ENCODE results near the gene SBF1. TPM values are rescaled to one million over a fixed set of nuclear protein-coding genes. Genes with fewer than 3 reads are reported as not detected.

The SBF1 gene
- total RNA-seq, 1 experiment from 2014 or later: 82.1 TPM

DNA sequence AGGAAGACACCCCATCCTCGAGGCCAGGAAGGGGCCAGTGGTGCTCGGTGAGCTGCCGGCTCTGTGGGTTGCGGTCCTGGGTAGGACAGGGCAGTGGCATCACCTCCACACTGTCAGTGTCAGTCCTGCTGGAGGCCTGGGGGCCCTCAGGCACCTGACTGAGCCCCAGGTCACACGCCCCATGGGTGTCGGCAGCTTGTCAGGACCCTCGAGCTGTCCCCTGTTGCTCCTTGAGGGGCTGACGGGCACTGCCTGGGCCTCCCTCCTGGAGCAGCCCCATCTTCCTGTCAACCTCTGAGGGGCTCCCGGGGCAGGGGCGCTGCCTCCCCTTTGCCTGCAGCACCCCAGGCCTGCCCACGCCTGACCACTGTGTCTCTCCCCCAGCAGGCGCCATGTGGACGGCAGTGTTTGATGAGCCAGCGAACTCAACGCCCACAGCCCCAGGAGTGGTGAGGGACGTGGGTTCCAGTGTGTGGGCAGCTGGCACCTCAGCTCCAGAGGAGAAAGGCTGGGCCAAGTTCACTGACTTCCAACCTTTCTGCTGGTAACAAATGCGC is 35.4 kb downstream of the SBF1 start:
- no peaks in the 10 kb centered on the region for H3K9me3 Mint-ChIP-seq (ENCODE audit: unreplicated experiment)
- no peak for DNase-seq (ENCODE audit: unreplicated experiment)
- H3K4me3 Mint-ChIP-seq (ENCODE audit: unreplicated experiment): no peak overlapping the region
- TF ChIP-seq, protein P1, sequence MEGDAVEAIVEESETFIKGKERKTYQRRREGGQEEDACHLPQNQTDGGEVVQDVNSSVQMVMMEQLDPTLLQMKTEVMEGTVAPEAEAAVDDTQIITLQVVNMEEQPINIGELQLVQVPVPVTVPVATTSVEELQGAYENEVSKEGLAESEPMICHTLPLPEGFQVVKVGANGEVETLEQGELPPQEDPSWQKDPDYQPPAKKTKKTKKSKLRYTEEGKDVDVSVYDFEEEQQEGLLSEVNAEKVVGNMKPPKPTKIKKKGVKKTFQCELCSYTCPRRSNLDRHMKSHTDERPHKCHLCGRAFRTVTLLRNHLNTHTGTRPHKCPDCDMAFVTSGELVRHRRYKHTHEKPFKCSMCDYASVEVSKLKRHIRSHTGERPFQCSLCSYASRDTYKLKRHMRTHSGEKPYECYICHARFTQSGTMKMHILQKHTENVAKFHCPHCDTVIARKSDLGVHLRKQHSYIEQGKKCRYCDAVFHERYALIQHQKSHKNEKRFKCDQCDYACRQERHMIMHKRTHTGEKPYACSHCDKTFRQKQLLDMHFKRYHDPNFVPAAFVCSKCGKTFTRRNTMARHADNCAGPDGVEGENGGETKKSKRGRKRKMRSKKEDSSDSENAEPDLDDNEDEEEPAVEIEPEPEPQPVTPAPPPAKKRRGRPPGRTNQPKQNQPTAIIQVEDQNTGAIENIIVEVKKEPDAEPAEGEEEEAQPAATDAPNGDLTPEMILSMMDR (IDR thresholded peaks at IDR 0.05; ENCODE audit: unreplicated experiment): no peak
- H3K27me3 Mint-ChIP-seq (ENCODE audit: insufficient read depth, unreplicated experiment): no peaks in the 10 kb centered on the region
- POLR2A ChIA-PET: no interaction called here
- peaks cover 65% of the 10 kb centered on the region for H3K36me3 Mint-ChIP-seq (ENCODE audit: insufficient read depth, unreplicated experiment)
- intact Hi-C loops (cut with micrococcal nuclease): no loop called here
- H3K4me1 Mint-ChIP-seq (ENCODE audit: insufficient read depth, unreplicated experiment): no peaks in the 10 kb centered on the region
- CTCF ChIA-PET: interaction anchor here (0.7 to 1.1 kb wide), 2 partner anchors 30 to 171 kb away, joined by 3 read pairs; no protein-coding TSS in a partner anchor
- H3K27ac Mint-ChIP-seq (ENCODE audit: low read depth, unreplicated experiment): no peak overlapping the region
- BruUV-seq (replicated peaks): no TSS peak

DNA sequence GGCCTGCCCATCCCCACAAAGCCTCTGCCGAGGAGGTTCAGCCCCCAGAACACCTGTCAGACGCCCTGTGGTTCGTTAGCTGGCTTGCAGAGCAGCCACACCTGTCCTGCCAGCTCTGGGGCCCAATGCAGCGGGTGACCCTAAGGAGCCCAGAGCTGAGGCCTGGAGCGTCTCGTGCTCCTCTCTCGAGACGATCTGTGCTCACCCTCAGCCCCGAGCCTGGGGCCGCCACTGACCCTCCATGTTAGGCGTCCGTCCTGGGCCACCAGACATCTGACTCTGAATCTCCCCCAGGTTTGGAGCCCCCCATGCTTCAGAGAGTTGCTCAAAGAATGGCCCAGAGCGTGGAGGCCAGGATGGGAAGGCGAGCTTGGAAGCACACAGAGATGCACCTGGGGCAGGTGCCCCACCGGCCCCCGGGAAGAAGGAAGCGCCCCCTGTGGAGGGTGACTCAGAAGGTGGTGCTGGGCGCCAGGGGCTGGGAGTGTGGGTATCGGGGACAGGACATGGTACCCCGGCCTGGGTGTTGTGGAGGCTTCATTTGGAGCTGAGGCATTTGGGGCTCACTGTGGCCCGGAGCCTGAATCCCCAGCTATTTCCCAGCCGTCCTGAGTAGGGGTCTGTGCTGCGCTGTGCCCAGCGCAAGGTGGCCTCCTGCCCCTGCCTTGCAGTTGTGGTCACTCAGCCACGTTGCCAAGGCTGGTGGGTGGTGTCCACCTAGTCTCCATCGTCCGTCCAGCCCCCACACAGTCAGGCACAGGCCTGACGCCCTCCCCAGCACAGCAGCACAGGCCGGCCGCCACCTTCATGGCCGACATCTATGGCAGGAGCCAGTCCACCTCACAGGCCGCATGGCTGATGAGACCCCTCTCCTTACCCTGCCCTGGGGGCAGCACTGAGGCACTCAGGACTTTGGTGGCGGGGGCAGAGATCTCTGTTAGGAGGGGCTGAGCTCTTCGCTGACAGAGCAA is 36.2 kb downstream of the SBF1 start:
- POLR2A ChIA-PET: interaction anchor here (0.6 kb wide), 1 partner anchor 133 kb away, joined by 3 read pairs; no protein-coding TSS in a partner anchor
- DNase-seq (ENCODE audit: unreplicated experiment): no peak
- CTCF ChIA-PET: interaction anchor here (0.5 to 1.1 kb wide), 3 partner anchors 14 to 172 kb away, joined by 3 to 4 read pairs (median 3); no protein-coding TSS in a partner anchor
- Mint-ChIP-seq H3K36me3 (ENCODE audit: insufficient read depth, unreplicated experiment) (peaks cover 66% of the 10 kb centered on the region), H3K27ac (ENCODE audit: low read depth, unreplicated experiment) (no peak overlapping the region), H3K4me3 (ENCODE audit: unreplicated experiment) (no peak overlapping the region), H3K9me3 (ENCODE audit: unreplicated experiment) (no peaks in the 10 kb centered on the region), H3K4me1 (ENCODE audit: insufficient read depth, unreplicated experiment) (no peaks in the 10 kb centered on the region), H3K27me3 (ENCODE audit: insufficient read depth, unreplicated experiment) (no peaks in the 10 kb centered on the region)
- intact Hi-C loops (cut with micrococcal nuclease): no loop called here
- BruUV-seq (replicated peaks): no TSS peak
- TF ChIP-seq, protein P1 (IDR thresholded peaks at IDR 0.05; ENCODE audit: unreplicated experiment): no peak

DNA sequence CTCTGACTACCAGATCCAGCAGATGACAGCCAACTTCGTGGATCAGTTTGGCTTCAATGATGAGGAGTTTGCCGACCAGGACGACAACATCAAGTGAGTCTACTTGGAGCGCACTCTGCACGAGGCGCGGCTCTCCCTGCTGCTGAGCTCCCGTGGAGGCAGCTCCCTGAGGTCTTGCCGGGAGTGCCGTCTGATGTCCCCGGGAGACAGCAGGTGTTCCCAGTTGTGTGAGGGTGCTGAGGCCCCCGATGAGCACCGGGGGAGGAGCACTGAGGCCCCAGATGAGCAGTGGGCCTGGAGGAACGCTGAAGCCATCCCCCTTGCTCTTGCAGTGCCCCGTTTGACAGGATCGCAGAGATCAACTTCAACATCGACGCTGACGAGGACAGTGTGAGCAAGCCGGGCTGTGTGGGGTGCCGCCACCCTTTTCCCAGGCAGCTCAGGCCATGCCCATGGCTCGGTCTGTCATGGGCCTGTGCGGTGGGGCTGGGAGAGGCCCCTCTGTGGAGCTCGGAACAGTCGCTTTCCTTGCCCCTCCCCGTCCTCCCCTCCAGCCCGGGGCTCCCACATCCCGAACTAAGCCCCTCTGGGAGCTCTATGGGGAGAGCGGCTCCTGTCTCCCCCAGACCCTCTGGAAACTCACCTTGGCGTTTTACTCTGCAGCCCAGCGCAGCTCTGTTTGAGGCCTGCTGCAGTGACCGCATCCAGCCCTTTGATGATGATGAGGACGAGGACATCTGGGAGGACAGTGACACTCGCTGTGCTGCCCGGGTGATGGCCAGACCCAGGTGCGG is 37.1 kb downstream of the SBF1 start:
- no TSS peak for BruUV-seq (replicated peaks)
- DNase-seq (ENCODE audit: unreplicated experiment): no peak
- intact Hi-C loops (cut with micrococcal nuclease): no loop called here
- Mint-ChIP-seq H3K4me1 (ENCODE audit: insufficient read depth, unreplicated experiment) (no peaks in the 10 kb centered on the region), H3K27me3 (ENCODE audit: insufficient read depth, unreplicated experiment) (no peaks in the 10 kb centered on the region), H3K9me3 (ENCODE audit: unreplicated experiment) (no peaks in the 10 kb centered on the region), H3K27ac (ENCODE audit: low read depth, unreplicated experiment) (no peak overlapping the region), H3K4me3 (ENCODE audit: unreplicated experiment) (no peak overlapping the region), H3K36me3 (ENCODE audit: insufficient read depth, unreplicated experiment) (peaks cover 57% of the 10 kb centered on the region)
- TF ChIP-seq, protein P1 (IDR thresholded peaks at IDR 0.05; ENCODE audit: unreplicated experiment): no peak
- POLR2A ChIA-PET: no interaction called here
- CTCF ChIA-PET: interaction anchor here (0.5 to 0.7 kb wide), 3 partner anchors 14 to 135 kb away, joined by 3 to 4 read pairs (median 3); no protein-coding TSS in a partner anchor
